GM21423 (cell line): ENCODE measurements around the gene NEDD4L.

Source experiments
- ATAC-seq: cut with Tn5 transposase; IDR thresholded peaks from one replicate; pipeline ENCODE4 v1.9.1; 2021; ENCODE audit warnings: mild to moderate bottlenecking, moderate library complexity; ENCODE audit not compliant: unreplicated experiment

Gene NEDD4L

GRCh38 chr18:58336605-58337004 is 292.6 kb downstream of the NEDD4L start:
- no peak for ATAC-seq

- no peak for ATAC-seq
These were observed 293.3 kb downstream of the NEDD4L start for GRCh38 chr18:58337285-58337684.

- no peak for ATAC-seq
These were observed 293.7 kb downstream of the NEDD4L start for GRCh38 chr18:58337686-58338085.

- ATAC-seq = no peak
These were observed 294.1 kb downstream of the NEDD4L start for GRCh38 chr18:58338141-58338540.

GRCh38 chr18:58338961-58339592 is 295.1 kb downstream of the NEDD4L start:
- no peak for ATAC-seq

- ATAC-seq = no peak
These were observed 295.9 kb downstream of the NEDD4L start for GRCh38 chr18:58339890-58340289.

GRCh38 chr18:58341916-58342315 is 297.9 kb downstream of the NEDD4L start:
- ATAC-seq = no peak

- ATAC-seq = no peak
These were observed 300.1 kb downstream of the NEDD4L start for GRCh38 chr18:58344080-58344670.

GRCh38 chr18:58344861-58345463 is 300.9 kb downstream of the NEDD4L start:
- ATAC-seq = no peak

GRCh38 chr18:58345875-58346274 is 301.8 kb downstream of the NEDD4L start:
- ATAC-seq = no peak

GRCh38 chr18:58347135-58347534 is 303.1 kb downstream of the NEDD4L start:
- no peak for ATAC-seq

- no peak for ATAC-seq
These were observed 304.5 kb downstream of the NEDD4L start for GRCh38 chr18:58348517-58348916.

- ATAC-seq = no peak
These were observed 304.9 kb downstream of the NEDD4L start for GRCh38 chr18:58348951-58349350.

- ATAC-seq = no peak
These were observed 305.6 kb downstream of the NEDD4L start for GRCh38 chr18:58349650-58350049.

GRCh38 chr18:58350526-58350925 is 306.5 kb downstream of the NEDD4L start:
- no peak for ATAC-seq

- ATAC-seq = no peak
These were observed 307.8 kb downstream of the NEDD4L start for GRCh38 chr18:58351776-58352175.

GRCh38 chr18:58353581-58353980 is 309.6 kb downstream of the NEDD4L start:
- ATAC-seq = no peak

GRCh38 chr18:58354051-58354450 is 310.0 kb downstream of the NEDD4L start:
- ATAC-seq = no peak

GRCh38 chr18:58354791-58355190 is 310.8 kb downstream of the NEDD4L start:
- ATAC-seq = no peak

GRCh38 chr18:58355243-58355642 is 311.2 kb downstream of the NEDD4L start:
- ATAC-seq = no peak

- ATAC-seq = no peak
These were observed 315.2 kb downstream of the NEDD4L start for GRCh38 chr18:58359218-58359617.

- ATAC-seq = no peak
These were observed 315.6 kb downstream of the NEDD4L start for GRCh38 chr18:58359620-58360019.
